Upper lobe of left lung (tissue), 4 donors: Measurements from ENCODE around the gene ACAP2.

Experiments
- CTCF ChIP-seq, 6 experiments: fragments of 450-650 bp in 4 of 6; fragments of 200-600 bp in 2 of 6; sonication (generic) in 2 of 6; IDR thresholded peaks; one replicate each; pipeline ENCODE4 v1.5.1; 2016 to 2019; ENCODE audit warnings: antibody characterized with exemption in 6 of 6
- POLR2A ChIP-seq, 4 donors: fragments of 450-650 bp; IDR thresholded peaks; one replicate each; pipeline ENCODE4 v1.5.1; 2016 to 2017; ENCODE audit warnings: antibody characterized with exemption in 4 of 4, mild to moderate bottlenecking in 2 of 4
- POLR2AphosphoS5 ChIP-seq, 2 donors: sonication (generic); formaldehyde crosslinking; IDR thresholded peaks; one replicate each; pipeline ENCODE4 v1.5.1; 2017; ENCODE audit warnings: antibody characterized with exemption in 2 of 2

- TF ChIP-seq POLR2AphosphoS5 (IDR thresholded peaks at IDR 0.05) (no peak), CTCF (IDR thresholded peaks at IDR 0.05) (no peak), POLR2A (IDR thresholded peaks at IDR 0.05) (no peak)
These were observed 25.0 kb upstream of the ACAP2 start for GRCh38 chr3:195467641-195468390.
